Psoas muscle (tissue), 8 donors: ENCODE measurements around the gene GPR161. TPM values are rescaled to one million over a fixed set of nuclear protein-coding genes. Genes with fewer than 3 reads are reported as not detected.
"Not testable (repeated sequence)": the region's sequence is repeated elsewhere in the genome, so short reads cannot be mapped to it uniquely, and the experiment has no call there.

Experiments
- ATAC-seq, 4 donors: fragments of 200-7000 bp; cut with Tn5 transposase; one replicate each; pipeline ENCODE4 v1.9.1; 2020; ENCODE audit warnings: moderate library complexity in 3 of 4, mild to moderate bottlenecking in 2 of 4
- DNase-seq, 2 donors: peaks; one replicate each; pipeline ENCODE4 v3.0.0-alpha.2; 2020
- H3K27ac ChIP-seq: fragments of 200-600 bp; one replicate; pipeline ENCODE4 v1.8.0; 2022
- H3K27me3 ChIP-seq, 3 donors: fragments of 200-600 bp in 1 of 3; one replicate each; pipeline versions ENCODE4 v1.6.1 to v1.8.0; 2013 to 2022; ENCODE audit warnings: low read length in 2 of 3, mild to moderate bottlenecking in 2 of 3, moderate library complexity in 1 of 3; ENCODE audit not compliant: insufficient read depth in 3 of 3
- H3K36me3 ChIP-seq, 2 donors: fragments of 200-600 bp in 1 of 2; one replicate each; pipeline versions ENCODE4 v1.6.1 to v1.8.0; 2013 to 2022; ENCODE audit warnings: low read depth in 1 of 2, mild to moderate bottlenecking in 1 of 2, moderate library complexity in 1 of 2; ENCODE audit not compliant: insufficient read depth in 1 of 2
- H3K4me1 ChIP-seq: fragments of 200-600 bp; one replicate; pipeline ENCODE4 v1.8.0; 2022
- H3K4me3 ChIP-seq: fragments of 200-600 bp; one replicate; pipeline ENCODE4 v1.8.0; 2022; ENCODE audit warnings: mild to moderate bottlenecking
- H3K9me3 ChIP-seq: fragments of 200-600 bp; one replicate; pipeline ENCODE4 v1.8.0; 2022
- CTCF ChIP-seq: fragments of 200-600 bp; IDR thresholded peaks from one replicate; pipeline ENCODE4 v1.8.0; 2022; ENCODE audit warnings: antibody characterized with exemption
- WGBS, 3 donors: extraction: QIAGEN DNeasy Blood & Tissue Kit; methylation state at CpG; one replicate each; pipeline versions ENCODE4 v1.1.6 to v1.1.7; 2013; 5-methylcytosine and 5-hydroxymethylcytosine counted together
- intact Hi-C, 2 donors: fragments of 100-400 bp; cut with DNase I; formaldehyde crosslinking; loops; one replicate each; pipeline versions ENCODE4 v1.11.0 to v1.14.2; 2022
- polyA plus RNA-seq, 3 donors: library from polyadenylated mRNA; stranded (reverse); fragments of 200-250 nt; gene quantifications; one replicate each; pipeline ENCODE4 v1.2.3, GENCODE V29; 2013
- total RNA-seq, 4 donors: library from RNA; stranded (reverse); fragmentation: NEBNext Ultra II Directional in 2 of 4; extraction: Animal tissue kit (Norgen Biotek cat#: 25700) in 2 of 4; gene quantifications; one replicate each; pipeline versions ENCODE4 v1.2.1 to v1.2.4, GENCODE V29; 2021 to 2023
- donor health status: healthy with polysubstance abuse.
- donor health status: DM: no; HTN: no; CAD: no; lungs with moderate emphysema.
- donor health status: Bipolar disorder and iron deficiency.
- donor health status: healthy.
- donor health status: DM: yes; HTN: yes; CAD: no.
- donor health status: DM: no; HTN: no; CAD: no.
- donor health status: DM: no; HTN: no; CAD: no.
- donor health status: DM: yes; HTN: yes; CAD: no.

Gene GPR161
- total and polyA plus RNA-seq, 7 donors = 0.38 to 2.6 (median 0.67) TPM

DNA sequence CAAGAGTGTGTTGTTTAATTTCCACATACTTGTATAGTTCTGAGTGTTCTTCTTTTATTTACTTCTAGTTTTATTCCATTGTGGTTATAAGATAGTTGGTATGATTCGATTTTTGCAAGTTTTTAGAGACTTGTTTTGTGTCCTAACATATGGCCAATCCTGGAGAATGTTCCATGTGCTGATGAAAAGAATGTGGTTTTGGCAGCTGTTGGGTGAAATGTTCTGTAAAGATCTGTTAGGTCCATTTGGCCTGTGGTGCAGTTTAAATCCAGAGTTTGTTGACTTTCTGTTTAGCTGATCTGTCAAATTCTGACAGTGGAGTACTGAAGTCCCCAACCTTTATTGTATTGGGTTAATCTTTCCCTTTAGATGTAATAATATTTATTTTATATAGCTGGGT lies 22.5 kb upstream of the GPR161 start:
- ATAC-seq (no peak), DNase-seq (no peak)
- Histone ChIP-seq H3K9me3 (peaks cover 6% of the 10 kb centered on the region), H3K4me1 (no peaks in the 10 kb centered on the region), H3K27me3 (no peaks in the 10 kb centered on the region), H3K27ac (no peak overlapping the region), H3K4me3 (no peak overlapping the region), H3K36me3 (no peaks in the 10 kb centered on the region)
- WGBS, 3 donors = 51 to 62% (median 61%) methylated on average over 1 of the region's 1 CpG
- no peak for TF ChIP-seq CTCF
- intact Hi-C loops = no loop called here

GRCh38 chr1:168157638-168158037 lies 20.9 kb upstream of the GPR161 start:
- no peak overlapping the region for H3K4me3 ChIP-seq
- ATAC-seq (no peak), DNase-seq (no peak)
- no peaks in the 10 kb centered on the region for H3K36me3 ChIP-seq
- intact Hi-C loops = no loop called here
- no peak for TF ChIP-seq CTCF
- H3K9me3 ChIP-seq = peaks cover 6% of the 10 kb centered on the region
- H3K27me3 ChIP-seq = no peaks in the 10 kb centered on the region
- H3K27ac ChIP-seq = no peak overlapping the region
- no peaks in the 10 kb centered on the region for H3K4me1 ChIP-seq

DNA sequence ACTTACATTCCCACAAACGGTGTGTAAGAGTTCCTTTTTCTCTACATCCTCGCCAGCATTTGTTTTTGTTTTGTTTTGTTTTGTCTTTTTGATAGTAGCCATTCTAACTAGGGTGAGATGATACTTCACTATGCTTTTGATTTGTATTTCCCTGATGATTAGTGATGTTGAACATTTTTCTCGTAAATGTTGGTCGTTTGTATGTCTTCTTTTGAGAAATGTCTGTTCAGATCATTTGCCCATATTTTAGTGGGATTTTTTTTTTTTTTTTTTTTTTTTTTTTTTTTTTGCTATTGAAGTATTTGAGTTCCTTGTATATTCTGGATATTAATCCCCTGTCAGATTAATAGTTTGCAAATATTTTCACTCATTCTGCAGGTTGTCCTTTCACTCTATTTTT lies 19.2 kb upstream of the GPR161 start:
- H3K27ac ChIP-seq = no peak overlapping the region
- peaks cover 6% of the 10 kb centered on the region for H3K9me3 ChIP-seq
- ATAC-seq (no peak), DNase-seq (no peak)
- intact Hi-C loops = no loop called here
- H3K4me3 ChIP-seq = no peak overlapping the region
- WGBS, 3 donors = 56 to 83% (median 68%) methylated on average over 4 of the region's 4 CpGs
- no peaks in the 10 kb centered on the region for H3K36me3 ChIP-seq
- no peak for TF ChIP-seq CTCF
- H3K4me1 ChIP-seq = no peaks in the 10 kb centered on the region
- no peaks in the 10 kb centered on the region for H3K27me3 ChIP-seq

DNA sequence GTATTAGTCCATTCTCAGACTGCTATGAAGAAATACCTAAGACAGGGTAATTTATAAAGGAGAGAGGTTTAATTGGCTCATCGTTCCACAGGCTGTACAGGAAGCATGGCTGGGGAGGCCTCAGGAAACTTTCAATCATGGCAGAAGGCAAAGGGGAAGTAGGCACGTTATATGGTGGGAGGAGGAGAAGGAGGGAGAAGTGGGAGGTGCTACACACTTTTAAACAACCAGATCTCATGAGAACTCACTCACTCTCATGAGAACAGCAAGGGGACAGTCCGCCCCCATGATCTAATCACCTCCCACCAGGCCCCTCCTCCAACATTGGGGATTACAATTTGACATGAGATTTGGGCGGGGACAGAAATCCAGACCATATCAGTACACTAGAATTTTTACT lies 18.0 kb upstream of the GPR161 start:
- H3K27me3 ChIP-seq, H3K4me1 ChIP-seq, H3K9me3 ChIP-seq, H3K36me3 ChIP-seq, H3K27ac ChIP-seq, ATAC-seq, intact Hi-C loops, DNase-seq, H3K4me3 ChIP-seq: not testable (repeated sequence)
- WGBS, 3 donors = 62 to 68% (median 66%) methylated on average over 4 of the region's 4 CpGs

DNA sequence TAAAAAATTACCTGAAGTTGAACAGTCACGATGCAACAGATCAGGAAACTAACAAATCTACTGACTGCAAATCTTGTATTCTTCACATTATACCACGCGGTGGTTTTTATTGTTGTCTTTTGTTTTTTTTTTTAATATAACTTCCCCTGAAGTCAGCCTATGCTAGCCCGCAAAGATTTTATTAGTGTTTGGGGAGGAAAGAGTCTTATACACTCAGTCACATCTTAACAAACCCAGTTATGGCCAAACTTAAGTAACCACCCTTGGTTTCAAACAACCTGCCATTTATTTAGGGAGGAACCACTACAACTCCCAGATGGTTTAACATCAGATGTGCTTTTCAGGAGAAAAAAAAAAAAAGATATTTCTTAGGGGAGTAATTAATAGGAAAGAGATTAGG lies 15.2 kb upstream of the GPR161 start:
- no peaks in the 10 kb centered on the region for H3K36me3 ChIP-seq
- WGBS, 3 donors = 78 to 80% (median 78%) methylated on average over 4 of the region's 4 CpGs
- ATAC-seq = no peak

More for the DNA sequence above, 15.2 kb upstream of the GPR161 start:
- no peaks in the 10 kb centered on the region for H3K9me3 ChIP-seq
- no peak overlapping the region for H3K4me3 ChIP-seq
- intact Hi-C loops = no loop called here
- no peaks in the 10 kb centered on the region for H3K4me1 ChIP-seq
- DNase-seq = no peak
- no peaks in the 10 kb centered on the region for H3K27me3 ChIP-seq
- no peak overlapping the region for H3K27ac ChIP-seq
- TF ChIP-seq CTCF = no peak
